GF-D8 (cell line): ENCODE results near the gene JAM3.
"Not testable (repeated sequence)": the region's sequence is repeated elsewhere in the genome, so short reads cannot be mapped to it uniquely, and the experiment has no call there.

Experiments used
- DNase-seq: peaks from one replicate; lab custom pipeline; 2025; lab: John Stamatoyannopoulos, UW

Gene JAM3

DNA sequence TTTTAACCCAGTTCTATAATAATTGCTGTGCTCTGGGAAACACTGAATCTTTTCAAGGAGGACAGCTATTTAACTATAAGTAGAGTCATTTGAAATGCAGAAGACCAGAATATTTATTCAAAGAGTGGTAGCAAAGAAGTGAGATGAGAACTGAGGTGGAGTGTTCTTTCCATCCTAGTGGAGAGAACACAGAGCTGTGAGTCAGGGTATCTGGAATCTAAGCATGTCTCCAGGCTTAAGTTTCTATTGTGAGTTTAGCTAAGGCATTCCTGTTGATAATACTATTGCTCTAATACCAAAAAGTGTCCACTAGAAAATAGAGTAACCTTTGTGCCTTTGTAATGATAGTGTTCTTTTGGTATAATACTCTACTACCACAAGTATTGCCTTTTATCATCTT is 32.4 kb downstream of the JAM3 start:
- DNase-seq: no peak

DNA sequence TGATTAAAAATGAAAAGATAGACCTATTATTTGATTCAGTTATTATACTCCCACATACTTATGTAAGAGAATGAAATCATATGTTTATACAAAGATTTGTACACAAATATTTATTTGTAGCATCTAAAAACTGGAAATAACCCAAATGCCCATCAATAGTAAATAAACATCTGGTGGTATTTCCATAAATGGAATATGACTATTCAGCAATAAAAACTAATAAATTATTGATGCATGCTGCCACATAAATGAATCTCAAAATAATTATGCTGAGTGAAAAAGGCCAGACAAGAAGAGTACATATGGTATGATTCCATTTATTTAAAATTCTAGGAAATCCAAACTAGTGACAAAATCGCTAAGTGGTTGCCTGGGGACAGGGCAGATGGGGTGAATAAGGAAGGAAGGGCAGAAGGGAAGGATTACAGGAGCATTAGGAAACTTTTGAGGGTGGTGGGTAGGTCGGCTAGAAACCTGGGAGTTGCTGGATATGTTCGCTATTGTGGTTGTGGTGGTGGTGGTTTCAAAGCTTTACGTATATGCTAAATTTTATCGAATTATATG is 41.5 kb downstream of the JAM3 start:
- peak; percentile 63 for DNase-seq

GRCh38 chr11:134113787-134114186 is 44.9 kb downstream of the JAM3 start:
- not testable (repeated sequence) for DNase-seq

DNA sequence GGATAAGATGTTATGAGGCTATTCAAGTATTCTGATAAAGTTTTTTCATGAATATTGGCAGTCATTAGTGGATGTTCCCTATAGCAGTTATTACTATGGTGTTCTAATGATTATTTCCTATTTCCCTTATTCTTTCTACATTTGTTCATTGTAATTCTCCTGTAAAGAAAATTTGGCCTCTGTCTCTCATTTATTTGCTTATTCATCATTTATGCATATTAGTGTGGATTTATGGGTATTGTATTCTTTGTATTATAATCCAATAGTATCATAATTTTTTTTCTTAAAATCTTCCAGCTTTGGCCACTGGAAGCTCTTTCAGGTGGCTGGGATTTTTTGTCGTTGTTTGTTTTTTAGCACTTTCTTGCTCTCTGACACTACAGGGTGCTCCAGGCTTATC is 47.3 kb downstream of the JAM3 start:
- DNase-seq: no peak

DNA sequence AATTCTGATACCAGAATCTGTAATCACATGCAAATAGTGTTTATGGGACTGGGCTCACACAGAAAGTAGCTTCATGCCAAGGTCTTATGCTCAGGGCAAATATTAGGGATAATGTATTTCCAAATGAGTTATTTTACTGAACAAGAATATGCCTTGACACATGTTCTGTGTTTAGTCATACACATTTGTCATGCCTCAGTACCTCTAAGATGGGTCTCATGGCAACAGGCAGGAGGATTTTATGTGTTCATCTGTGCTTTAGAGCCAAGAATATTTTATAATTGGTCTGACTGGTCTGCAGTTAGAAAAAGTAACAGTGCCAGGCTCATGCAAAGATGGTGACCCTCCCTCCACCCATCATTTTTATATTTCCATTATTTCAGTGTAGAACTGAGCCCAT is 49.1 kb downstream of the JAM3 start:
- no peak for DNase-seq

- peak; percentile 65 for DNase-seq
These were observed 50.2 kb downstream of the JAM3 start for GRCh38 chr11:134119094-134119493.

DNA sequence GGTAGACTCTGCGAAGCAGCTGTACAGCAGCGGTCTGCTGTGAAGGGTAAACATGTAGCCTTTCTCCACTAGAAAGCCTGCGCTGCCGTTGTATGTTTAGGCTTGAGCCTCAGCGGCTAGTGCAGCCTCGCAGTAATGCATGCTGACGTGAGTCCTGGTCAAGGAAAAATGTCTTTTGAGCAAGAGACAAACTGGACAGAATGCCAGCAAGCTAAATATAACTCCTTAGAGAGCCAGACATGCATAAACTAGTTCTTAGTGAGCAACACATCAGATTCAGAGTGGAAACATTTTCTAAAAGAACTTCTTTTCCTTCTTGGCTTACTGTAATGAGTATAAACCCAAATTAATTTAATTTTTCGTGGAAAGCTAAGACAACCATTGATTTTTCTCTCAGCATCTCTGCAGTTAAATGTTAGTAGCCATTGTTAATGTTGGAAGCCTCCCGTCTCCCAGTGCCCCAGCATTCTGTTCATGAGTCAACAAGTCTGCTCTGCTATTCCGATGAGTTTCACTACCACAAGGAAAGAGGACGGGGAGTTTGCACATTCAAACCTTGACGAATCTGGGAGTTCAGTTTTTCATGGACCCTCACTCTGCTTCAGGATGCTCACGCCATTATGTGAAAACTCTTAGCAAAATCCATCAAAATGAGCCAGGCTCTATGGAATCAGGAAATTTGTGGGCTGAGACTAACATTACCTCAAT is 51.4 kb downstream of the JAM3 start:
- DNase-seq: no peak

GRCh38 chr11:134120921-134121526 is 52.2 kb downstream of the JAM3 start:
- peak; percentile 87 for DNase-seq

DNA sequence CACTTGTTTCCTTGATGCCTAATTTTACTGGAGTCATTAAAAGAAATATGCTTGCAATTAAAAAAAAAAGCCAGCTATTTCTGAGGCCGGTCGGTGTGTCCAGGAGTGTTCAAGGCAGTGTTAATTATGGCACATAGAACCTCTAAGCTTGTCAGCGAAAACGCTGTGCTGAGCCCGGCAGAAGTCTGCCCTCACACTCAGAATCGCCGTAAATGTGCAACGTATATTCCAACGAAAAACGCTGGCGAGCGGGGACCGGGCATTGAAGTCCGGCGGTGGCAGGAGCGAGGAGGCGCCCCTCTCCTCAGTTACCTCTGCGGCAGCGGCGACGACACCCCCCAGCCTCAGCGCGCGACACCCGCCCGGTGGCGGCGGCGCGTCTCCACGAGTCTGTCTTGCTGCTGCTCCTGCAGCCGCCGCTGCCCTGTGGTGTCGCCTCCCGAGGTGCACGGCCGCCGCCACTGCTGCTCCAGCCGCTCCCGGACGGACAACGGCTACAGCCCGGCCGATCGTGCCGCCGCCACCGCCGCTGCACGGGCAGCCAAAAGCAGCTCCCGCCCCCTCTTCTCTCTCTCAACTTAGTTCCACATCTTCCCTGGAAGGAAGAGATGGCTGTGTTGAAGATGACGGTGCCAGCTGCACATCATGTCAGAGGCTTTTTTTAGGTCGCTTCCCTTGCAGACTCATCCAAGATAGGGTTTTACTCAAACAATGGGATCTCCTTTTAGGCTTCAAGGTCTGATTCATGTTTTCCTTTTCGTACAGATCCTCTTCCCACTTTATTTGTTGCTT is 56.0 kb downstream of the JAM3 start:
- DNase-seq: no peak

DNA sequence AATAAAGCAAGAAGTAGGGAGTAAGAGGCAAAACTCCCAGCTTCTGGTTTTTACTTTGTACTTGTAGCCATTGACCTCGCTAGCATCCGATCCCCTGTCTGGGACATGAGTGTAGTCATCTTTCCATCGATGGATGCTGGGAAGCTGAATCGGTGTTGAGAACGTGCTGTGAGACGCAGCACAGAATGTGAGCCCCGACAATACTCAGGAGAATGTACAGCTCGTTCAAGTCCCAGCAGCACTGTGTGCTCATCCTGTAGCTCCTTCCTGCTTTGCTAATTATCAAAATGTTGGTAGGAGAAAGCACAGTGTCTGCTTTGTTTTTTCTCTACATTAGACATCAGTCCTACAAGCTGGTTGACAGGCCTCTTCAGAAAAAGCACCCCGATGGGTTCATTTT is 56.6 kb downstream of the JAM3 start:
- DNase-seq: no peak

GRCh38 chr11:134126217-134126822 is 57.4 kb downstream of the JAM3 start:
- DNase-seq: peak; percentile 70

GRCh38 chr11:134131628-134132244 is 62.9 kb downstream of the JAM3 start:
- no peak for DNase-seq

- DNase-seq: no peak
These were observed 63.9 kb downstream of the JAM3 start for GRCh38 chr11:134132808-134133207.

GRCh38 chr11:134134167-134134566 is 65.3 kb downstream of the JAM3 start:
- no peak for DNase-seq

GRCh38 chr11:134138376-134138775 is 69.5 kb downstream of the JAM3 start:
- DNase-seq: no peak

GRCh38 chr11:134139303-134139872 is 70.5 kb downstream of the JAM3 start:
- no peak for DNase-seq

- DNase-seq: peak; percentile 77
These were observed 71.0 kb downstream of the JAM3 start for GRCh38 chr11:134139873-134140331.

DNA sequence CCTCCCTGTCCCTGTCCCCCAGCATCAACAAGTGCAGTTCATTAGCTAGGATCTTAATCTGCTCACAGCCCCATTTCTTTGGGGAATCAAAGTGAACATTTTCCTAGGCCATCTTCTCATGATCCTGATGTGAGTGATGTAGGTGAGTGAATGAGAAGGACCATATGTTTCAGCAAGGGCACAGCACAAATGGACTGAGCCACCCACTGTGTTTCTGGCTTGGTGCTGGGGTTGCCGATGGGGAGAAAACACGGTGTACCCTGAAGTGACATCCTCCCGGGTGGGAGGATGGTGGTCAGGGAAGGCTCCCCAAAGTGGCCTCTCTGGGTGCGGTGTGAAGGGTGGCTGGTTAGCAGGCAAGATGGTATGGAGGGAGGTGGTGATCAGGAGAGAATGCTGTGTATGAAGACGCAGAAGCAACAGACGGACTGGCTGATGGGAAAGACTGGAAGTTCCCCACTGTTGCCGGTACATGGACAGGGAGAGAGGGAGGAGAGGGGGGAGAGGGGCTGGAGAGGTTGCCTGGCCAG is 72.2 kb downstream of the JAM3 start:
- DNase-seq: no peak

DNA sequence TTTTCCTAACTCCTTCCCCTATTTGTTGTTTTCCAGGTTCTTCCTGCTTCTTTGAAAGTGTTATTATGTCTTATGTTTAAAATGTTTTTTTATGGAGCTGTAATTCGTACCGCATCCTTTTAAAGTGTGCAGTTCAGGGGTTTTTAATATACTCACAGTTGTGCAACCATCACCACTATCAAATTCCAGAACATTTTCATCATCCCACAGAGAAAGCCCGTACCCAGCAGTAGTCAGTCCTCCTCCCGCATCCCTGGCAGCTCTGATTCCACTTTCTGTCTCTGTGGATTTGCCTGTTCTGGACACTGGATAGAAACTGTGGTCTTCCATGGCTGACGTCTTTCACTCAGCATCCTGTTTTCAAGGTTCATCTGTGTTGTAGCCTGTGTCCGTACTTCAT is 73.7 kb downstream of the JAM3 start:
- DNase-seq: no peak

GRCh38 chr11:134143801-134144200 is 74.9 kb downstream of the JAM3 start:
- DNase-seq: no peak

DNA sequence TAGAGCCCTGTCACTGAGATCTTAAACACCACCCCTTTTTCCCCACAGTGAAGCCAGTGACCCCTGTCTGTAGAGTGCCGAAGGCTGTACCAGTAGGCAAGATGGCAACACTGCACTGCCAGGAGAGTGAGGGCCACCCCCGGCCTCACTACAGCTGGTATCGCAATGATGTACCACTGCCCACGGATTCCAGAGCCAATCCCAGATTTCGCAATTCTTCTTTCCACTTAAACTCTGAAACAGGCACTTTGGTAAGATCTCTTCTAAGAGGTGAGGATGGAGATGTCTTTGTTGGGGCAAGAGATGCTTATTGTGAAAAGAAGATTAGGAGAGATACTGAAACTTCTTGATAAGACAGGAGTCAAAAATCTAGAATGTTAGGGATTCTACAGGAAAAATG is 75.9 kb downstream of the JAM3 start:
- DNase-seq: no peak
